Posterior vena cava (tissue), 2 donors: ENCODE data around the gene ZFP36L1. TPM values are rescaled to one million over a fixed set of nuclear protein-coding genes. Genes with fewer than 3 reads are reported as not detected.

Experiments used
- DNase-seq: peaks from one replicate; pipeline ENCODE4 v3.0.0-alpha.2; 2020; ENCODE audit warnings: low spot score
- intact Hi-C, 2 donors: fragments of 100-400 bp; cut with DNase I; formaldehyde crosslinking; loops; one replicate each; pipeline versions ENCODE4 v1.14.1 to v1.14.2; 2022 to 2023
- total RNA-seq, 2 donors: library from RNA; stranded (reverse); fragmentation: NEBNext Ultra II Directional; extraction: Animal tissue kit (Norgen Biotek cat#: 25700); gene quantifications; one replicate each; pipeline ENCODE4 v1.2.1, GENCODE V29; 2021
- donor health status: DM: yes; HTN: yes; CAD: no.
- donor health status: DM: yes; HTN: yes; CAD: no.

ZFP36L1 gene
- total RNA-seq, 2 donors from 2014 or later: 311 to 319 TPM

GRCh38 chr14:68757618-68758081, 35.2 kb downstream of the ZFP36L1 start:
- intact Hi-C loops: no loop called here
- peak; percentile 86 for DNase-seq

- no peak for DNase-seq
- intact Hi-C loops: no loop called here
Measured at GRCh38 chr14:68756734-68757133, 36.1 kb downstream of the ZFP36L1 start.

GRCh38 chr14:68756000-68756481, 36.8 kb downstream of the ZFP36L1 start:
- DNase-seq: no peak
- intact Hi-C loops: no loop called here

GRCh38 chr14:68755016-68755353, 37.9 kb downstream of the ZFP36L1 start:
- intact Hi-C loops: no loop called here
- DNase-seq: no peak

- no peak for DNase-seq
- intact Hi-C loops: no loop called here
Measured at GRCh38 chr14:68753690-68754089, 39.2 kb downstream of the ZFP36L1 start.

- intact Hi-C loops: no loop called here
- no peak for DNase-seq
Measured at GRCh38 chr14:68752271-68753006, 40.4 kb downstream of the ZFP36L1 start.

GRCh38 chr14:68749487-68750475, 43.1 kb downstream of the ZFP36L1 start:
- no peak for DNase-seq
- intact Hi-C loops: no loop called here

- intact Hi-C loops: no loop called here
- no peak for DNase-seq
Measured at GRCh38 chr14:68748691-68749090, 44.2 kb downstream of the ZFP36L1 start.

GRCh38 chr14:68748260-68748659, 44.6 kb downstream of the ZFP36L1 start:
- intact Hi-C loops: no loop called here
- DNase-seq: no peak

GRCh38 chr14:68747393-68747792, 45.5 kb downstream of the ZFP36L1 start:
- no peak for DNase-seq
- intact Hi-C loops: no loop called here

- DNase-seq: no peak
- intact Hi-C loops: no loop called here
Measured at GRCh38 chr14:68744613-68745012, 48.3 kb downstream of the ZFP36L1 start.

GRCh38 chr14:68741839-68742470, 50.9 kb downstream of the ZFP36L1 start:
- intact Hi-C loops: no loop called here
- no peak for DNase-seq

- no peak for DNase-seq
- intact Hi-C loops: no loop called here
Measured at GRCh38 chr14:68741477-68741791, 51.4 kb downstream of the ZFP36L1 start.

GRCh38 chr14:68740788-68741476, 51.9 kb downstream of the ZFP36L1 start:
- intact Hi-C loops: no loop called here
- DNase-seq: no peak

- no peak for DNase-seq
- intact Hi-C loops: no loop called here
Measured at GRCh38 chr14:68739701-68740100, 53.2 kb downstream of the ZFP36L1 start.

GRCh38 chr14:68738559-68738958, 54.3 kb downstream of the ZFP36L1 start:
- no peak for DNase-seq
- intact Hi-C loops: no loop called here
